ENCODE results near the gene ITGA11.

Gene ITGA11

DNA sequence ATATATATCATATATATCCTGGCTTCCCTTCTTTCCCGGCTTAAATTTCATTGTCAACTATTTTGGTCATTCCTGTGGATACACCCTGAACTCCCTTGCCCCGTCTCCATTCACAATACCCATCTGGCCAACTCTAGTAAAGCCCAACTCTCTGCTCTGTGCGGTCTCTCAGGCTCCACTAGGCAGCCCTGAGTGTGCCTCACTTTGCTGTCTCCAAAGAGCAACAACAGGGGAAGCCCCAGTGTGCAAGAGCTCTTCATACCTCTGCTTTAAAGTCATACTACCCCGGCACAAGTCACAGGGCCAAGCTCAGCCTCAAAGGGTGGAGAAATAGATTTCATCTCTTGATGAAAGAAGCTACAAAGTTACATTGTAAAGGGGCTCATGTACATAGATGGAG lies 173.3 kb downstream of the ITGA11 start:
- Histone ChIP-seq H3K9me3 (ENCODE audit: control insufficient read depth, low read length) (no peaks in the 10 kb centered on the region), H3K4me1 (ENCODE audit: control insufficient read depth, insufficient read depth, low read length) (peaks cover 4% of the 10 kb centered on the region), H3K4me3 (ENCODE audit: low read length) (no peak overlapping the region), H3K36me3 (ENCODE audit: control insufficient read depth, insufficient read depth, low read length) (no peaks in the 10 kb centered on the region), H3K27me3 (ENCODE audit: control insufficient read depth, insufficient read depth, low read length) (peaks cover 5% of the 10 kb centered on the region), H3K9ac (ENCODE audit: low read length) (no peak overlapping the region)

DNA sequence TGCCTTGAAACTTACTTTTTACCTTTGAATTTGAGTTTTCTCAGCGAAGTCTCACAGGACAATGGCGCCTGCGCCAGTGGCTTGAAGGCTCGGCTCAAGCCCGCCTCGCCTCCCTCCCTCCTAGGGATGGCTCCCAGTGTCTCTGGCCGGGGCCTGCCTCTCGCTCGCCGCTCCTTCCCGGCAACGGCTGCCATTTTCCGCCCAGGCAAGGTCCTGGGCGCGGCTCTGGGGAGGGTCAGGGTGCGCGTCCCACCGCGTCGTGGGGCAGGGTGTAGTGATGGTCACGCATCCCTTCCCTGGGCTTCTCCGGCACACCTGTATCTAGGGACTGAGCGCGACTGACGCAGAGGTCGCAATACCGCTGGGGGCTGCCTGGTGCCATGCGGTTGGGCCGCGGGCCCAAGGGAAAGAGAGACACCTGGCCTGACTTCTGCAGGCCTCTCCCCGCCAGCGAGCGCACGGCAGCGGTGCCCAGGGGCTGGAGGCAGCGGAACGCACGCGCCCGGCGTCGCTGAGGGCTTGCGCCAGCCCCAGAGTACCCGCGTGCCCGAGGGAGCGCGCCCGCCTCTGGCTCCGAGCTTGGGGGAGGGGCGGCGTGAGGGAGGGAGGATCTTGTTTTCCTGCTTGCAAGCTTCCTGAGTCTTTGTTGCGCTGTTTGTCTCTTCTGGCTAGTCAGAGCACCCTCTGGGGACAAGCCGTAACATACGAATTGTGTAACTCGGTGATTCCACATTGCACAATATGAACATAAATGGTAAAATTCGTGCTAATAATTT lies 175.1 kb downstream of the ITGA11 start:
- peaks cover 5% of the 10 kb centered on the region for H3K27me3 ChIP-seq (ENCODE audit: control insufficient read depth, insufficient read depth, low read length)
- H3K4me3 ChIP-seq (ENCODE audit: low read length) = peak overlapping the region; percentile 60
- H3K36me3 ChIP-seq (ENCODE audit: control insufficient read depth, insufficient read depth, low read length) = no peaks in the 10 kb centered on the region
- H3K4me1 ChIP-seq (ENCODE audit: control insufficient read depth, insufficient read depth, low read length) = peaks cover 4% of the 10 kb centered on the region
- peak overlapping the region; percentile 74 for H3K9ac ChIP-seq (ENCODE audit: low read length)
- no peaks in the 10 kb centered on the region for H3K9me3 ChIP-seq (ENCODE audit: control insufficient read depth, low read length)

DNA sequence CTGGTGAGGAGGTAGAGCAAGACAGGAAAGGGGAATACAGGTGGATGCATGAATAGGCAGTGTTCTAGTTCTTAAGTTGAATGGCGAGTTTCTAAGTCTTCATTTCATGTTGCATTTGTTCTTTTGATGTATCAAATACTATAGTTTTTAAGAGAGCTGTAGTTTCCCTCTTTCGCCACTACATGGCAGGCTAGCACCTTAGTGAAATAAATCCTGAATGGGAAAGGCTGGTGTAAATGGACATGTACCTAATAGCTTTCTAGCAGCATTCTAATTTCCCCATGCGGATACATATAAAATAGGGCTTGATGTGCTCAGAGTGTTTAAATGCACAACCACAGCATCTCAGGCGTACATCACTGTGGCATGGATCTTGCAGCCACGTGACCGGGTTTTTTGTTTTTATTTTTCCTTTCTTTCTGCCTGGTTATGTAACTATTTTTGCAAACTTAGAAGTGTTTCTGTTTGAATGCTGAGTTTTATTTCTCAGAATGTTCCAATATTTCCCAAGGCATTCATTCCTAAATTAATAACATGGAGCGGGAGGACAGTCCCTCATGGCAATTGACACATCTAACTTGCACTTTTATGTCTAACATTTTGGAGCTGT lies 178.9 kb downstream of the ITGA11 start:
- H3K9ac ChIP-seq (ENCODE audit: low read length) = no peak overlapping the region
- no peak overlapping the region for H3K4me3 ChIP-seq (ENCODE audit: low read length)
- H3K27me3 ChIP-seq (ENCODE audit: control insufficient read depth, insufficient read depth, low read length) = peaks cover 5% of the 10 kb centered on the region

DNA sequence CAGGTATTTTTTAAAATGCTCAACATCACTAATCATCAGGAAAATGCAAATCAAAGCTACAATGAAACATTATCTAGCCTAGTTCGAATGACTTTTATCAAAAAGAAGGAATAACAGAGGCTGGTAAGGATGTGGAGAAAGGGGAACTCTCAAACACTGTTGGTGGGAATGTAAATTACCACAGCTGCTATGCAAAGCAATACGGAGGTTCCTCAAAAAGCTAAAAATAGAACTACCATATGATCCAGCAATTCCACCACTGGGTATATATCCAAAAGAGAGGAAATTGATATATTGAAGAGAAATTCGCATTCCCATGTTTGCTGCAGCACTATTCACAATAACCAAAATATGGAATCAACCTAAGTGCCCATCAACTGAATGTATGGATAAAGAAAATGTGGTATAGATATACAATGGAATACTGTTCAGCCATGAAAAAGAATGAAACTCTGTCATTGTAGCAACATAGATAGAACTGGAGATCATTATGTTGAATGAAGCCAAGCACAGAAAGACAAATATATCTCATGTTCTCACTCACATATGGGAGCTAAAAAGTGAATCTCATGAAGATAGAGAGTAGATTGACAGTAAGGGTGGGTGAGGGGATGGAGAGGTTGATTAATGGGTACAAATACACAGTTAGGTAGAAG lies 182.8 kb downstream of the ITGA11 start:
- Histone ChIP-seq H3K9me3 (ENCODE audit: control insufficient read depth, low read length) (no peaks in the 10 kb centered on the region), H3K9ac (ENCODE audit: low read length) (no peak overlapping the region), H3K4me3 (ENCODE audit: low read length) (no peak overlapping the region), H3K36me3 (ENCODE audit: control insufficient read depth, insufficient read depth, low read length) (no peaks in the 10 kb centered on the region), H3K4me1 (ENCODE audit: control insufficient read depth, insufficient read depth, low read length) (no peaks in the 10 kb centered on the region), H3K27me3 (ENCODE audit: control insufficient read depth, insufficient read depth, low read length) (peaks cover 2% of the 10 kb centered on the region)

More for the DNA sequence above, 178.9 kb downstream of the ITGA11 start:
- Histone ChIP-seq H3K4me1 (ENCODE audit: control insufficient read depth, insufficient read depth, low read length) (peaks cover 4% of the 10 kb centered on the region), H3K36me3 (ENCODE audit: control insufficient read depth, insufficient read depth, low read length) (no peaks in the 10 kb centered on the region), H3K9me3 (ENCODE audit: control insufficient read depth, low read length) (no peaks in the 10 kb centered on the region)
